ENCODE measurements around the gene ARVCF. TPM values are rescaled to one million over a fixed set of nuclear protein-coding genes. Genes with fewer than 3 reads are reported as not detected.
A peak's percentile ranks its signal among the peaks of the same experiment; 100 is the strongest.

The ARVCF gene
- total and polyA plus RNA-seq, 2 of the 8 experiments (the other 6 are each of a cell fraction or from before 2014, with no cell fraction given) = 31.0 to 43.2 TPM

GRCh38 chr22:19965771-19966709, 50.6 kb downstream of the ARVCF start:
- Histone ChIP-seq H2BK15ac (ENCODE audit: low read length) (no peak overlapping the region), H3K23me2 (ENCODE audit: low read depth, low read length) (no peaks in the 10 kb centered on the region), H2BK20ac (ENCODE audit: low read length) (no peak overlapping the region), H4K91ac (replicated peaks; ENCODE audit: insufficient read length, low read length) (no peak overlapping the region), H3K36me3 (ENCODE audit: control insufficient read depth in 2 of 4, insufficient read depth in 4 of 4, low read length in 3 of 4) (peaks cover 0 to 2% (median under 1%) of the 10 kb centered on the region in 4 experiments; a peak in 3 of 8 replicates), H3K4ac (replicated peaks; ENCODE audit: insufficient read length, low read depth, low read length) (no peak overlapping the region), H2AFZ (ENCODE audit: low read length) (no peak overlapping the region), H3K56ac (replicated peaks; ENCODE audit: insufficient read length, low read depth, low read length) (no peak overlapping the region), H3K4me1 (replicated peaks in 1 of 4; ENCODE audit: control insufficient read depth in 3 of 4, insufficient read depth in 4 of 4, low read length in 3 of 4) (peaks cover 0 to 13% (median 12%) of the 10 kb centered on the region in 4 experiments; a peak in 6 of 7 replicates), H4K5ac (ENCODE audit: insufficient read length, low read depth, low read length) (no peak overlapping the region), H3K23ac (ENCODE audit: insufficient read length) (no peak overlapping the region), H3K14ac (ENCODE audit: insufficient read length) (no peak overlapping the region), H2BK5ac (ENCODE audit: low read depth, low read length) (no peak overlapping the region), H4K8ac (ENCODE audit: extremely low read depth, insufficient read depth, low read length) (no peak overlapping the region), H2BK120ac (replicated peaks; ENCODE audit: low read depth, low read length) (no peak overlapping the region), H3K4me3 (ENCODE audit: extremely low read depth in 1 of 4, insufficient read depth in 2 of 4, low read depth in 3 of 4, low read length in 4 of 4) (no peak overlapping the region), H4K20me1 (replicated peaks in 1 of 2; ENCODE audit: control insufficient read depth in 1 of 2, insufficient read depth in 2 of 2, low read length in 2 of 2) (peaks cover 4 to 6% of the 10 kb centered on the region in 2 experiments), H3K27me3 (replicated peaks in 1 of 4; ENCODE audit: control insufficient read depth in 3 of 4, extremely low read depth in 1 of 4, insufficient read depth in 3 of 4, low read length in 3 of 4) (no peaks in the 10 kb centered on the region), H3K4me2 (ENCODE audit: insufficient read depth in 1 of 2, low read depth in 2 of 2, low read length in 2 of 2) (no peak overlapping the region), H3K79me1 (ENCODE audit: low read depth, low read length) (no peaks in the 10 kb centered on the region), H2AK5ac (ENCODE audit: low read depth, low read length) (no peak overlapping the region), H3K9ac (replicated peaks in 1 of 4; ENCODE audit: extremely low read depth in 1 of 4, low read depth in 3 of 4, low read length in 3 of 4) (no peak overlapping the region), H3K79me2 (ENCODE audit: control insufficient read depth in 1 of 2, insufficient read depth in 2 of 2, low read length in 2 of 2) (no peaks in the 10 kb centered on the region), H3K18ac (ENCODE audit: extremely low read depth, low read length) (no peak overlapping the region), H3K27ac (ENCODE audit: low read depth, low read length) (no peak overlapping the region), H3K9me3 (ENCODE audit: insufficient read depth in 2 of 2, low read depth in 1 of 2, low read length in 1 of 2) (no peaks in the 10 kb centered on the region), H2BK12ac (ENCODE audit: low read depth, low read length) (no peak overlapping the region)
- DNase-seq (ENCODE audit: low read depth in 1 of 2, low spot score in 2 of 2) (peak in 1 of 2 experiments; percentile 76), FAIRE-seq (no peak)
- WGBS, 2 experiments (ENCODE audit: extremely low coverage in 1 of 2, insufficient coverage in 1 of 2, insufficient read length in 1 of 2, insufficient replicate concordance in 2 of 2, low coverage in 1 of 2, low lambda C conversion rate in 2 of 2, missing lambda C conversion rate in 1 of 2) = 89% methylated on average over 10 of the region's 10 CpGs; no CpG with 5 or more reads in 1 of the 2 experiments
- ChIA-PET CTCF (ENCODE audit: partially characterized antibody) (interaction anchor here (0.6 to 16.2 kb wide), 19 partner anchors 9 to 295 kb away, joined by 3 to 369 read pairs (median 4); partner anchors contain the start of gene TANGO2), POLR2A (ENCODE audit: partially characterized antibody) (interaction anchor here (2.6 kb wide), 1 partner anchor 20 kb away, joined by 9 read pairs; no protein-coding TSS in a partner anchor)
- TF ChIP-seq POU5F1 (IDR thresholded peaks at IDR 0.05; ENCODE audit: low read depth, low read length) (no peak), CTCF (IDR thresholded peaks at IDR 0.05; ENCODE audit: control extremely low read depth in 1 of 3, insufficient read depth in 1 of 3, low read depth in 1 of 3, low read length in 3 of 3) (peak; percentile 74 to 84 (median 82)), KDM5A (IDR thresholded peaks at IDR 0.05; ENCODE audit: low read length) (no peak), USF2 (IDR thresholded peaks at IDR 0.05; ENCODE audit: low read length) (no peak), POLR2AphosphoS5 (IDR thresholded peaks at IDR 0.05; ENCODE audit: low read depth, low read length) (no peak)
